CMK (cell line): ENCODE data around the gene TRDN.
A peak's percentile ranks its signal among the peaks of the same experiment; 100 is the strongest.
"Not testable (repeated sequence)": the region's sequence is repeated elsewhere in the genome, so short reads cannot be mapped to it uniquely, and the experiment has no call there.

Experiments
- DNase-seq: peaks from one replicate; pipeline ENCODE4 v3.0.0-alpha.2; 2010; ENCODE audit warnings: low read depth

TRDN gene

GRCh38 chr6:123288649-123289048, 348.1 kb downstream of the TRDN start:
- no peak for DNase-seq

DNA sequence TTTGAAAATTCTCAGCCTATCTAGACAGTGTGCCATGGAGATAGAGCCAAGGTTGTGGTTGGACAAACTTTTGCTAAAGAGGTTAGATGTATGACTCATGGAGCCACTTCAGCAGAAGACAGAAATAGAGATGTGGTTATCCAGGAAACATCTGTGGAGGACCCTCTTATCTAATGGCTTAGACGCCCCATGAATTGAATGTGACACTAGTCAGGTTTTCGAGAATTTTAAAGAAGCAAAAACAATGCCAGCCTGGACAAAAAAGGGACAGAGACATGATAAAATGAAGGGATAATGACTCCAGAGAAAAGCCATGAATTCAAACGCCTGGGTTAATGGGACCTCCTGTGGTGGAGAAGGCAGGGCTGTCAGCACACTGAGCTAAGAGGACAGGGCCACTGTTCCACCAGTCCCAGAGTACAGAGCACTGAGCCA, 360.2 kb downstream of the TRDN start:
- peak; percentile 82 for DNase-seq

GRCh38 chr6:123263981-123264380, 372.8 kb downstream of the TRDN start:
- DNase-seq, result no peak

GRCh38 chr6:123240626-123241025, 396.1 kb downstream of the TRDN start:
- DNase-seq, result no peak

DNA sequence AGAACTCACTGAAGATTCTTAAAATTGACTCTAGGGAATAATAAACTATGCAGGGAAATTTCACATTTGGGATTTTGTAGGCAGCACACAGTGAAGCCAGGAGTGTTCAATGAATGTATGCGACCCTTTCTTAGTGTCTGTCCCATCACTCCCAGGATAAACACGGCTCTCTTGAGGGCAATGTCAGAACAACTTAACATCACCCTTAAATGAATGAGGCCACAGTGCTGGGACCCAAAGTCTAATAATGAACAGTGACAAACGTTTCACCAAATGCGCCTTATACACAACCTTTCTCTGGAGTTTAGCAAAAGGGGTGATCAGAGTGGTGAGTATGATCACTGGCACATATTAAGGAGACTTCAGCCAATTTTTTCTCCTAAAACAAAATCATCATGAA, 403.4 kb downstream of the TRDN start:
- DNase-seq, result no peak

DNA sequence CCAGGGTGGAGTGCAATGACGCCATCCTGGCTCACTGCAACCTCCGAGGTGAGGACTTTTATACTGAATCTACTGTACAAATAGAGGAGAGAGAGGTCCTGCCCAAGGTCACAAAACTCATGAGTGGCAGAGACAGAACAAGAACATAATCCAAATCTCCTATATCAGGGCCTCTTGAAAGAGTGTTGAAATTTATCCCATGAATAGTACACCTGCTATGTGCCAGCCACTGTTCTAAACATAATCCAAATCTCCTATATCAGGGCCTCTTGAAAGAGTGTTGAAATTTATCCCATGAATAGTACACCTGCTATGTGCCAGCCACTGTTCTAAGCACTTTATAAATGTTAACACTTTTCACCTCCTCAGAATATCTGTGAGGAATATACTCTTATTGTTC, 409.0 kb downstream of the TRDN start:
- DNase-seq, result not testable (repeated sequence)

DNA sequence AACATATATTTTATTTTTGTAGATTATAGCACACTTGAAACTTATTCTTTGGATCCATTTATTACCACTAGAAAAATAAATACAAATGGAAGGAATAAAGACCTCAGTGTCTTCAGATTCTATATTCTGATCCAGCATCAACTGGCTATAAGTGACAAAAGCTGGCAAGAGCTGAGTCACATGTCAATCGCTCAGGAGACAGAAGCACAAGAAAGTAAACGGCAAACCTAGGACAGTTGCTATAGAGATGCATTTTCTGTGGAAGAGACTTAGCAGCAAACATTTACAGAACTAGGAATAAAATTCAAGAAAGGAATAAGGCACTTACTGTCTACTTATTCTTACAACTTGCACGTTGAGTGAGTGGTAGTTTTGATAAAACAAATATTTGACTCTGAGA, 410.4 kb downstream of the TRDN start:
- DNase-seq, result no peak

DNA sequence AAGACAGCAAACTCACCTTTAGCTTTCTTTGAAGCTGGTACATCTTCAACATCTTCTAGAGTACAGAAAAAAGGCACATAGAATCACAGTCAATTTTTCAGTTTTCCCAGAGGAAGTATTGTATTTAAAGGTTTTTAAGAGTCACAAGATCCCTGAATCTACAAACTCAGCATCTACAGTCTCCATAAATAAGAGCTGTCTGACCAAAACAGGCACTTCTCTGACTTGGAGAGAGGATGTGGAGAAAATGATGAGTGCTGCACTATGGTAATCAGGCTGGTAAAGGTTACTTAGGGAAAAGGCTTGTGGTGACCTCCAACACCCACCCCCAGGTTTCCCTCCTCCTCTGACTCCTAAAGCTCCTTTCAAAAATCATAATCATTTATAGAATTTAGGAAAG, 412.7 kb downstream of the TRDN start:
- no peak for DNase-seq

DNA sequence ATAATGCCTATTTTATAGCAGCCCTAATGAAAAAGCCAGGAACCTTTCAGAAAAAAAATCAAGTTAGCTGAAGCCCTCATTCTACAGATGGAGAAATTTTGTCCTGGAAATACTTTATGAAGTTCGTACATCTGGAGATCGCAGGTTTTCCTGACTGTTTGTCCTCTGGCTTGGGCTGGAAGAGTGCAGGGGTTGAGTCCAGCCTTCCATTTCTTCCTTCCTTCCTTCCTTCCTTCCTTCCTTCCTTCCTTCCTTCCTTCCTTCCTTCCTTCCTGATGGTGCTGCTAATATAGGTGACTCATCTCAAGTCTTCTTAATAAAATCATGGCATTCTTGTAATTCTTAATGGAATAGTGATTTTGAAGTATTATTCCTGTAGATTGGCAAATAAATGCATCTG, 413.3 kb downstream of the TRDN start:
- DNase-seq, result no peak

DNA sequence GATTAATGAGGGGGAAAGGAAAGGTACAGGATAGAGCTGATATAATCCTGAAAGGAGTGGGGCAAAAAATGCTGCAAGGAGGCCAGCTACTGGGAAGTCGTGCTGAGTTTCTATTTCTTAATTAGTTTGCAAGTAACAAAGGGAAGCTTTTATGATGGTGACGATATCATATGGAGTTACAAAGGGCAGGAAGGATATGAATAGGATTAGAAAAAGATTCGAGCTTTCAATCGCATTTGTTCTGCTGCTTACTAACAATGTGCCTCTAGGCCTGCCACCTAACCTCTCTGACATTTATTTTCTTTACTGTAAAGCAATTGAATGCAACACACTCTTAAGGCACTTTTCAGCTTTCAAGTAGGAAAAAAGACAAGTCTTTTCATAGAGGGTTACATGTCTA, 421.5 kb downstream of the TRDN start:
- no peak for DNase-seq

DNA sequence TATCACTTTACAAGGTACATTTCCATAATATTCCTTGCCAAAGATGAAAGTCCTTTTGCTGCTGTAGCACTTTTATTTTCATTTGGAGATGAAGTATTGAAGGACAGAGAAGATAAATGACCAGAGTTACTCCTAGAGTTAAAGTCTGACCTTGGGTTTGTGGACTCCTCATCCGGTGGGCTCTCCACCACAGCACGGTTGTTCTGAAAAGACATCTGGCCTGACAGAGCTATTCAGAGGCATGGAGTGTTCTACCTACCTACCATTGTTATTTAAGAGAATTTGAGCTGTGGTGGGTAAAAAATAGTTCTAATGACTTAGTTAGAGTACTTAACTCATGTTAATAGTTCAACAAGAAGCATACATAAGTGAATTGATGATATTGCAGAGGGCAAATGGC, 422.3 kb downstream of the TRDN start:
- no peak for DNase-seq

DNA sequence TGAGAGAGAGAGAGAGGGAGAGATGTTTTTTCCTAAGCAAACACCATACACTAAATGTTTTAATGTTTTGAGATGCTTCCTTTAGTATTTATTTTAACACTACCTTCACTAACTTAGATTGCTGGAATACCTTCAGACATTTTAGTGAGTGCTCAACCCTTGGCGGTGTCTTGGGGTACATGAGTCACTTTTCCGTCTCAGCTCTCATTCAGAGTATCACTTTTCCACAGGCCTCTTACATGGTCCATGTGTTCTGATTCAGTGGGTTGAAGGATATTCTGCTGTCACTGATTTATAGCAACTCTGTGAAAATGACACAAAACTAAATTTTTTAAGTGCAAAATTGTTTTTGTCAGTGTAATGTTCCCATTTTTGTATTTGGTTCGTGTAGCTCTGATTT, 422.8 kb downstream of the TRDN start:
- DNase-seq, result no peak

DNA sequence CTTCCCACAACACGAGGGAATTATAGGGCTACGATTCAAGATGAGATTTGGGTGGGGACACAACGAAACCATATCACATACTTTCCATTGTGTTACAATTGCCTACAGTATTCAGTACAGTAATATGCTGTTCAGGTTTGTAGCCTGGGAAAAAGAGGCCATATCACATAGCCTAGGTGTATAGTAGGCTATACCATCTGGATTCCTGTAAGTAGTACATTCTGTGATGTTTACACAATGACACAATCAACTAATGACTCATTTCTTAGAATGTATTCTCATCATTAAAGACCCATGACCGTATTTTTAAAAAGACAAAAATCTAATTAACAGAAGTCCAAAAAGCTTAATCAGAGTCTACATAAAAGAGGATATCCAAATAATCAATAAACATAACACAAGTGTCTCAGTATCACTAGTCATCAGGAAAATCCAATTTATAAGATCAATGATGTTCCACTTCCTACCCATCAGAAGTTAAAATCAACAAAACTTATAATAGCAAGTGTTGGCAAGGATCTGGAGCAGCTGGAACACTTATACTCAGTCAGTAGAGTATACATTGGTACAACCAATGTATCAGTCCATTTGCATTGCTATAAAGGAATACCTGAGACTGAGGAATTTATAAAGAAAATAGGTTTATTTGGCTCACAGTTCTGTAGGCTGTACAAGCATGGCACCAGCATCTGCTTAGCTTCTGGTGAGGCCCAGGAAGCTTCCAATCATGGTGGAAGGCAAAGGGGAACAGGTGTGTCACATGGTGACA, 424.8 kb downstream of the TRDN start:
- no peak for DNase-seq

DNA sequence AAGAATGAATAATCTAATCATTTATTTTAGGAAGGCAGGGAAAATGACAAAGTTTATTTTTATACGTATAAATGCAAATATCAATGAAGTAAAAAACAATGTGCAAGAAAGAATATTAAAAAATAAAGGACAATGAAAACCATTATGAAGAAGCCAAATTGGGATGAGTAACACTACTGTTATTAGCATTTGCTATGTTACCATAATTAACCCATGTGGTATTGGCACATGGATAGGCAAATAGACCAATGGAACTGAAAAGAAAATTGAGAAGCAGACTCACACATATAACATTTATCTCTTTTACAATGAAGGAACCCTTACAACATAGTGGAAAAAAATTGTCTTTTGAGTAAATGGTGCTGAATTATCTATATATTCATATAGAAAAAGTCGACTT, 426.1 kb downstream of the TRDN start:
- DNase-seq, result no peak

- DNase-seq, result no peak
Observed at GRCh38 chr6:123207967-123208510, 428.7 kb downstream of the TRDN start.

DNA sequence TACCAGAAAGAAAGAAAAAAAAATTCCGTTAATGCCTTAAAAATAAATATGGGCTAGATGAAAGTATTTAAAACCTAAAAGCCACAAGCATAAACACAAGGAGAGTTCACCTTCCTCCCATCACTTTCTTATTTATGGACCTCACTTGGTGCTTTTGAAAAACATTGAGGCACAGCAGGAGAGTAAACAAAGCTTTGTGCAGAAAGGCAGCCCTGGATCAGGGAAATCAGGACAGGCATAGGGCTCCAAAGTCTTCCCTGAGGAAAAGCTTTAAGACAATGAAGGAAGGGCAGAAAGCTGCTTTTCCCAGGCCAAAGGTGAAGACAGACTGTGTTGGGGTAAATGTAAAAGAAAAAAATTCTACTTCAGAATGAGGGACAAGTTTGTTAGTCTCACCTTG, 432.8 kb downstream of the TRDN start:
- no peak for DNase-seq

GRCh38 chr6:123201869-123202372, 434.8 kb downstream of the TRDN start:
- no peak for DNase-seq

- no peak for DNase-seq
Observed at GRCh38 chr6:123193298-123193697, 443.5 kb downstream of the TRDN start.

GRCh38 chr6:123189816-123190215, 446.9 kb downstream of the TRDN start:
- DNase-seq, result no peak

DNA sequence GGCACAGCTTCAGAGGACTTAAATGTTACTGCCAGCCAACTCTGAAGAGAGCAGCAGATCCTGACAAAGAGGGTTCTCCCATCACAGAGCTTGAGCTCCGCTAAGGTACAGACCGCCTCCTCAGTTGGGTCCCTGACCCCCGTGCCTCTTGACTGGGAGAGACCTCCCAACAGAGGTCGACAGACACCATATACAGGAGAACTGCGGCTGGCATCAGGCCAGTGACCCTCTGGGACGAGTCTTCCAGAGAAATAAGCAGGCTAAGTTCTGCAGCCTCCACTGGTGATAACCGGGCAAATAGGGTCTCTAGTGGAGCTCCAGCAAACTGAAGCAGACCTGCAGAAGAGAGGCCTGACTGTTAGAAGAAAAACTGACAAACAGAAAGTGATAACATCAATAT, 453.8 kb downstream of the TRDN start:
- no peak for DNase-seq

GRCh38 chr6:123176706-123177105, 460.0 kb downstream of the TRDN start:
- no peak for DNase-seq

DNA sequence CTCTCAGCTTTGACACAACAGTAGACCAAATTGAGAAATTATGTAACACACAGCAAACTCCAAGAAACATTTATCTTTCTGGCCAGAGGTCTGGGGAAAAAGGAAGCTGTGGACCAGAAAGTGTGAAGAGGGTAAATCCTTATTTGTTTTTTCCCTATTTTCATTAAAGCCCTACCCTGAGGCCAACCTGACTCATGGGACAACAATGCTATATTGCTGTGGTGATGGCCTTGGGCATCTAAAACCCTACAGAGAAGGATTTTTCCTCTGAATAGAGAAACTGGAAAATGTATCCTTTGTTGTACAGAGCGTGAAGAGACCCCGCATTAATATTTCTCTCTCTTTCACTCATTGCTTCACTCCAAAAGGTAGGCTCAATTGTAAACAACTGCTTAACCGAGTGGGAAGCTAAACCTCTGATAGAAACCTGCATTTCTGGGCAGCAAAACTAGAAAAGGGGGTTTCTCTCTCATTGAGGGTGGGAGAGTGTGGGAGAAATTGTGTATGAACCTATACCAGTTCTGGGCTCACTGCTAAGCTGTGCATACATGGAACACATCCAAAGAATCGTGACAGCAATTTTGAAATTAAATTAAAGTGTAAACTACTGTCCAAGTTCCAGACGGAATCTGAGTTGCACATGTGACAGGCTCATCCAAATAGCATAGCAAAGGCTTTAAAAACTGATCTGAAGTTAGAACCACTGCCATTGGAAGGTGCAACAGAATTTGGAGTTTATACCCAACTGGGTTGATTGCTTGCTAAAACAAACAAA, 465.2 kb downstream of the TRDN start:
- DNase-seq, result no peak

- no peak for DNase-seq
Observed at GRCh38 chr6:123169774-123170095, 467.0 kb downstream of the TRDN start.
